Daoy (cell line): ENCODE measurements around the gene CEACAM16. TPM values are rescaled to one million over a fixed set of nuclear protein-coding genes. Genes with fewer than 3 reads are reported as not detected.
A peak's percentile ranks its signal among the peaks of the same experiment; 100 is the strongest.

Experiments
- DNase-seq: peaks from one replicate; pipeline ENCODE4 v3.0.0-alpha.2; 2015; ENCODE audit warnings: low read depth
- total RNA-seq: library from RNA; depleted of rRNA; stranded (reverse); fragments of >200 nt; shearing (Covaris generic); gene quantifications from 2 replicates; pipeline ENCODE4 v1.2.3, GENCODE V29; 2014

CEACAM16 gene
- total RNA-seq, 1 experiment from 2014 or later, result not detected

DNA sequence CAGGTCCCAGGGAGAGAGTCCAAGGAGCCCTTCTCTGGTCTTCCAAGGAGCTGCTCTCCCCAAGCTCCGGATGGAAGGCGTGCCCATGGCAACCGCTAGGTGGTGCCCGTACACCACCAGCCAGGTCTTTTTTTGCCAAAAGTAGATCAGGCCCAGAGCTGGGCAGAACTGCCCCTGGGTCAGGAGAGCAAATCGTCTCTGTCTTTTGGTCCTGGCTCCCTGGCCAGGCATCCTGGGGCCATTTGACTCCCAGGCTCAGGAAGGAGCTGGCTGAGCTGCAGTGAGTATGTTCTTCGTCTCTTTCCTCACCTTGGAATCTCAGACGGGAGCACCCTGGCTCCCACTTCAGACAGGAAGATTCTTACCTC is 25.0 kb downstream of the CEACAM16 start:
- DNase-seq, result peak; percentile 86

DNA sequence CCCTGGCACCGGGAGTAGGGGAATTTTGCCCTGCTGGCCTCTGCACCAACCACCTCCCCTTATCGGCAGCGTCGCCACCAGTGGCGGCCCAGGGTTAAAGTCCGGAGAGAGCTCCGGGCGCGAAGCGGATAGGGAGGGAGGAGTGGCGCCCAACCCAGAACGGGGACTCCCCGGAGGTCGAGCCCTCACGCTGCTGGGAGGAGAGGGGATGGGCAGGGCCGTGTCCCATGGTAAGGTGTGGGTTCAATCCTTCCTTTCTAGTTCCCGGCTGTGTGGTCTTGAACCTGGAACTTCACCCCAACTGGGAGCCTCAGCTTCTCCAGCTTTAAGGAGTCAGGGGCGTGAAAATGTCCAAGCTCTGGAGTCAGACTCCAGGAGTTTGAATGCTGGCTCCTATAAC is 26.3 kb downstream of the CEACAM16 start:
- DNase-seq, result no peak

DNA sequence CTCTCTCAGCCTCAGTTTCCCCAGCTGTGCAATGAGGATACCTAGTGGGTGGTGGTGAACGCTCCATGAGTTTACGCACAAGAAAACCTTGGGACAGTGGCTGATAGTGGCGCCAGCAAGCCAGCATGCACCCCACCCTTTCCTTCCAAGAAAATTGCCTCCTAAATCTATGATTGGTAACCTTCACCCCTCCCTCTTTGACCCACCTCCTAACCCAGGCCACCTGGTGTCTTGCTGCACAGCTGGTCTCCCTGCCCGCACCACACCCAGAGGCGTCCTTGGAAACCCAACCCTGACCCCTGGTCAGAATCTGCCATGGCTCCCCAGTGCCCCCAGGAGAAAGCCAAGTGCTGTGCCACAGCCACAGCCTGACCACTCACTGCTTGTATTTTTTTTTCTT is 26.7 kb downstream of the CEACAM16 start:
- DNase-seq, result no peak

DNA sequence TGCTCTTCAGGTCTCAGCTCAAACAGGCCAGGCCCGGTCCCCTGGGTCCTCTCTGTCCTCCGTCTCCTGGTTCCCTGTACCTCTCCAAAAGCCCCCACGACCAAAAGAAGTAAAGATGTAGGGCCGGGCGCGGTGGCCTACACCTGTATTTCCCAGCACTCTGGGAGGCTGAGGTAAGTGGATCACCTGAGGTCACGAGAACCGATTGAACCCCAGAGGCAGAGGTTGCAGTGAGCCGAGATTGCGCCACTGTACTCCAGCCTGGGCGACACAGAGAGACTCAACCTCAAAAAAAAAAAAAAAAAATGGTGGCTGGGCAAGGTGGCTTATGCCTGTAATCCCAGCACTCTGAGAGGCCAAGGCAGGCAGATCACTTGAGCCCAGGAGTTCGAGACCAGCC is 27.5 kb downstream of the CEACAM16 start:
- DNase-seq, result no peak

DNA sequence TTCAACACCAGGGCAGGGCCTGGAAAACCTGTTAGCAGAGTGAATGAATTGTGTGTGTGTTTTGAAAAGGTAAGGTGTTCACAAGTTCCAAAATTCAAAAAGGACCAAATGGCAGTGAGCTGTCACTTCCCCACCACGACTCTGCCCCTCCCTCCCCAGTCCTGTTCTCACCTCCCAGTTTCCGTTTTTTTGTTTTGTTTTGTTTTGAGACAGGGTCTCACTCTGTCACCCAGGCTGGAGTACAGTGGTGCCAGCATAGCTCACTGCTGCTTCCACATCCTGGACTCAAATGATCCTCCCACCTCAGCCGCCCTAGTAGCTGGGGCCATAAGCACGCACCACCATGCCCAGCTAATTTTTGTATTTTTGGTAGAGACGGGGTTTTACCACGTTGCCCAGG is 29.2 kb downstream of the CEACAM16 start:
- no peak for DNase-seq

DNA sequence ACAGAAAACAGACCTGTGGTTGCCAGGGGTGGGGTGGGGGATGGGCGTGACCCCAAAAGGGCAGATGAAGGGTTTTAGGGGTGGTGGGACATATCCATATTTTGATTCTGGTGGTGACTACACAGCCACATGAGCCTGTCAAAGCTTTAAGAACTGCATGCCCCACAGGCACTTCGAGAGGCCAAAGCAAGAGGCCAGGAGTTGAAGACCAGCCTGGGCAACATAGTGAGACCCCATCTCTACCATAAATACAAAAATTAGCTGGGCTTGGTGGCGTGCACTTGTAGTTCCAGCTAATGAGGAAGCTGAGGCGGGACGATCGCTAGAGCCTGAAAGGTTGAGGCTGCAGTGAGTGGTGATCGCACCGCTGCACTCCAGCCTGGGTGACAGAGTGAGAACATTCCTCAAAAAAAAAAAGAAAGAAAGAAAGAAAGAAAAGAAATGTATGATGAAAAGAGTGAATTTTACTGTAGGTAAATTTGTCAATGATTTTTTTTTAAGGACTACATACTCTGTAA is 30.6 kb downstream of the CEACAM16 start:
- no peak for DNase-seq

DNA sequence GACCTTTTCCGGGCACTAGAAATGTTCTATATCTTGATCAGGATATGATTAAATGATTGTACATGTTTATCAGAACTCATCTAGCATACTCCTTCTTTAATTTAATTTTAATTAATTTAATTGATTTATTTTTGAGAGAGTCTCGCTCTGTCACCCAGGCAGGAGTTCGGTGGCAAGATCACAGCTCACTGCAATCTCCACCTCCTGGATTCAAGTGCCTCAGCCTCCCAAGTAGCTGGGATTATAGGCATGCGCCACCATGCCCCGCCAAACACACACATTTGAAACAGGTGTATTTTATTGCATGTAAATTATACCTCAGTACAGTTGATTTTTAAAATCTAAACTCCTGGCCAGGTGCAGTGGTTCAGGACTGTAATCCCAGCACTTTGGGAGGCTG is 32.1 kb downstream of the CEACAM16 start:
- DNase-seq, result no peak

DNA sequence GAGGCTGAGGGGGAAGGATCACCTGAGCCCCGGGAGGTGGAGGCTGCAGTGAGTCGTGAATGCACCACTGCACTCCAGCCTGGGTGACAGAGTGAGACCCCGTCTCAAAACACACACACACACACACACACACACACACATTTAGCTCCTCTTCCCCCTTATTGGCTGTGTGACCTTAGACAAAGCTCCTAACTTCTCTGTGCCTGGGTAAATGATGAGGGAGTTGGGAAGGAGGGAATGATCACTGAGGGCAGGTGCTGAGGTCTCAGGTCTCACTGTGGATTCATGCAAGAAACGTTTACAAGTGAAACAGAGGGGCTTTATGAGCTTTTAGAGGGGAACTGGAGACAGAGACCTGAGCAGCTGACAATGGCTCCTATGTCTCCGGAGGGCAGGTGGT is 32.7 kb downstream of the CEACAM16 start:
- DNase-seq, result no peak

DNA sequence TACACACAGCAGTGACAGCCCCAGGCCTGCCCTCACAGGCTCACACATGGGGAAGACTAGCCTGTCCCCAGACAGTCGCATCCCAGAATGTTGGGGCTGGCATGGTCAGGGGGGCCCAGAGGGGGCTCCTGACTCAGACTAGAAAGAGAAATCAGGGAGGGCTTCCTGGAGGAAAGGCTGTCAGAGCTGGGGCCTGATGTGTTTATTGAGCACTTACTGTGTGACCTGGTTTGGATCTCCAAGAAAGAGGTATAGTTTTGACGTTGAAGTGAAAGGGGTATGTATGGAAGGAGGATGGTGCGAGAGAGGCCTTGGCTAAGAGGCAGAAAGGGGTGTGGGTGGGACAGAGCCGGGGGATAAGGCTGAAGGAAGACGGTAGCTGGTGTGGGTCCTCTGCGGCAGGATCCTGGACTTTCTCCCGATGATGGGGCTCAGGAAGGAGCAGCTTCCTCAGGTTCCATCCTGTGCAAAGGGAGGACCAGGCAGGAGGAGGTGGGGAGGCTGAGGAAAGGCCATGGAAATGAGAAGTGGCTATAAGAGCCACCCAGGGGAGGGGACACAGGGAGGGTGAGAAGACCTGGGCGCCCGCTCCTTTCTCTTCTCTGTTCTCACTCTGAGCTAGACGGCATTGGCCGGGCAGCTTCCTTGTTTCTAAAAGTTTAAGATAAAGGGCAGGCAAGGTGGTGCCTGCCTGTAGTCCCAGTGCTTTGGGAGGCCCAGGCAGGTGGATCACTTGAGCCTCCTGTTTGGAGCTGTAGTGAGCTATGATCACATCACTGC is 33.5 kb downstream of the CEACAM16 start:
- DNase-seq, result no peak

DNA sequence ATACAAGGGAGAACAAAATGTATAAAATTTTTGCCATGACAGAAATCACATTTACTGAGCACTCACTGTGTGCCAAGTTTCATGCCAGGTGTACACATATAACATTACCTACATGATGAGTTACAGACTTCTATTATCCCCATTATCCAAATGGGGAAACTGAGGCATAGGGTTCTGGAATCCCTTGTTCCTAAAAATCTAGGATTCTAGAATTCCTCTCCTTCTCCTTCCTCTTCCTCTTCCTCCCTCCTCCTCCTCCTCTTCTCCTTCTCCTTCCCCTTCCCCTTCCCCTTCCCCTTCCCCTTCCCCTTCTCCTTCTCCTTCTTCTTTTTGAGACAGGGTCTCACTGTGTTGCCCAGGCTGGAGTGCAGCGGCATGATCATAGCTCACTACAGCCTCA is 35.4 kb downstream of the CEACAM16 start:
- no peak for DNase-seq

DNA sequence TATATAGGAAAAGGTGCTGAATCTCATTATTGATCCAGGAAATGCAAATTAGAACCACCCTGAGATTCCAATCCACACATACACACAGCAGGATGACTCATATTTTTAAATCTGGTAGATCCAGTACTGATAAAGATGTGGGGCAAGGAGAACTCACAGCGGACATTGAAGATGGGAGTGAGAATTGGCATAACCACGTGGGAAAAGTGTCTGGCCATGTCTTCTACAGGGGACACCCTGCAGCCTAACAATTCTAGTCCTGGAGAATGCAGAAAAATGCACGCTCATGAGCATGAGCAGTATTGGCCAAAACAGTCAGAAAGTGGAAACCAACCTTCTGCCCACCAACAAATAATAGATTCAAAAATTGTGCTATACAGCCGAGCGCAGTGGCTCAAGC is 36.1 kb downstream of the CEACAM16 start:
- no peak for DNase-seq

DNA sequence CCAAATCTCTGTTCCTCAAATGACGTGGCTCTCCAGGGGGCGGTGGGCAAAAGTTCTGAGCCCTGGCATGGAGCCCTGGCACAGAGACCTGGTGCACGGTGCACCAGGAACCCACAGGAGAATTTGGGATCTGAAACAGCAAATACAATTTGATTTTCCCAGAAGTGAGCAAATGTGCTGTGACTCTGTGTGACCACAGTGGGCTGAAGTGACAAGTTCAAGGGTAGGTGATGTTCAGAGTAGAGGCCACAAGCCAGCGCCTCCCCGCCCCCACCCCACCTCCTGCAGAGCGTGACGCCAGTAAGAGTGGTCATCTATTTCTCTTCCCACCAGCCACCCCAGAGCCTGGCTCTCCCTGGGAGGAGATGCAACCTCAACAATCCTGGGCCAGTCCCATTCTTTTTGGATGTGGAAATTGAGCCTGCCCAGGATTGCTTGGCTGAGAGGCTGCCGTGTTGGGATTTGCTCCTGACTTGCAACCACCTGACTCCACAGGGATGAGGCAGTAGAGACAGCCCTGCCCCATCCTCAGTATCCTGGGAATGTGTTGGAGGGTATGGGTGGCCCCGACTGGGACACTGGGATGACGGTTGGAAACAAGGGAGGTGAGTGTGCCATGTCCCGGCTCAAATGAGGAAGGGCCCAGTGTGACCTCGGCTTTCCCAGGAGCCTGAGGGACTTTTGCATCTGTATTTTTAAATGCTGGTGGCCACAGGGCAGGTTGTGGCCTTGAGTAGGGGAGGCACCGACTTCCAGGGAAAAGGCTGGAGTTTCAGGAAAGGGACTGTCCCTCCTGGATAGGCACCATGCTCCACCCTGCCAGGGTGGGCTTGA is 38.5 kb downstream of the CEACAM16 start:
- peak; percentile 82 for DNase-seq

DNA sequence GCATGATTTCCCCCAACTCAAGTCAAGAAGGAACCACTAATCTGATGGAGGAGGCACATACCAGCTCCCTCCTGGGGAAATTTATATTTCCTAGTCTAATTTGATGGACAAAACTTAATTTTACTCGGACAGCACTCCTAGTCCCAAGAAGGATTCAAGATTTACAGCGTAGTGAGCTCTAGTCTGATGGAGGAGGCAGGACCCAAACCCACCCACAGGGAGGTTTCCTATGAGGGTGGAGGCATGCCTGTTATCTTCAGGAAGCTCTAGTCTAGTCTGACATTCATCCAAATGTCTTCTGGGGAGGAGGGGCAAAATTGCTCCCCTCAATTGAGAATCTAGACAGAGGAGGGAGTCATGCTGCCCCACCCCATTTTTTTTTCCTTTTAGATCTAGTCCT is 39.2 kb downstream of the CEACAM16 start:
- DNase-seq, result no peak

DNA sequence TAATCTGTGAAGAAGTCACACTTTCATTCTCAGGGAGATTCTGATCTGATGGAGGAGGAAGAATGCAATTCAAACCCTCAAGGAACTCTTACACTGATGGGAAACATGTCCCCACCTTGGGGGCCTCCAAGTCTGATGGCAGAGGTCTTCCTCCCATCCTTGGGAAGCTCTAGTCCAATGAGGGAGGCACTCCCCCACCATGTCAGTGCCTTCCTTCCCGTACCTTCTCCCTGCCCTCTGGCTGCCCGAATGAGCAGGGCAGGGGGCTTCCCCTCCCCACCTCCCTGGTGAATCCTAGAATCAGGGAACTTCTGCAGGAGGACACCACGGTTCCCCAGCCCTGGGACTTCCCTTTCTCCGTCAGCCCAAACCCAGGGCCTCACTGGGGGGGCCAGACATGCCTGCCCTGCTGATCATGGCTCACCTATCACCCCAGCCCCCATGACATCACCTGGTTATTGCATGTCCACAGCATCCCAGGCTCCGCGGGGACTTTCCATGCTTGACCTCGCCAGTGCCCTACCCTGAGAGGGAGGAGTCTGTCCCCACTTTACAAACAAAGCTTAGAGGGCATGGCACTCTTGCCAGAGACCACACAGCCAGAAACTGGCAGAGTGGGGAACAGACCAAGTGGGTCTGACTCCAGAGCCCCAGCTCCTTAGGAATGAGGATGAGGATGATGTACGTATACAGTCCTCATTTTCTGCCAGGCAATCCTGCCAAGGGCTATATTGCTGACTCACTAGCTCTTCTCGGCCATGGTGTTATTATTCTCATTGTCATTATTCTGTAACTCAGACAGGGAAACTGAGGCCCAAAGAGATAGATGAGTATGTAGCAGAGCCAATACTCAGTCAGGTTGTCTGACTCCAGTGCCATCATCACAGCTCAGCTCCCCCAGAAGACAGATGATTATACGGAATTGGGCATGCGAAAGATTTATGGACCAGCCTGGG is 39.9 kb downstream of the CEACAM16 start:
- peak; percentile 75 for DNase-seq

DNA sequence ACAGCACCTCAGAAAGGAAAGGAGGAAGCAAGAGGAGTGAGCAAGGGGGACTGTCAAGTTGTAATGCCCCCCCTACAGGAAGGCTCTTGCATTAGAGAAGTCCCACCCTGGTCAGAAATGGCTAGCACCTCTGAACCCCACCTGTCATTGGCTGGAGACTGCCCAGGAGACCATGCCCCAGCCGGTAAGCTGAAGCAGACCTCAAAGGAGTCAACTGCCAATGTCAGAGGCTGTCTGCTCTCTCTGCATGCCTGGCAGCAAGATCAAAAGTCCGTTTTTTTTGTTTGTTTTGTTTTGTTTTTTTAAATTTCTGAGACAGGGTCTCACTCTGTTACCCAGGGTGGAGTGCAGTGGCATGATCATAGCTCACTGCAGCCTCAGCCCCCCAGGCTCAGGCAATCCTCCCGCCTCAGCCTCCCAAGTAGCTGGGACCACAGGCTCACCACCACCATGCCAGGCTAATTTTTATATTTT is 41.4 kb downstream of the CEACAM16 start:
- no peak for DNase-seq

DNA sequence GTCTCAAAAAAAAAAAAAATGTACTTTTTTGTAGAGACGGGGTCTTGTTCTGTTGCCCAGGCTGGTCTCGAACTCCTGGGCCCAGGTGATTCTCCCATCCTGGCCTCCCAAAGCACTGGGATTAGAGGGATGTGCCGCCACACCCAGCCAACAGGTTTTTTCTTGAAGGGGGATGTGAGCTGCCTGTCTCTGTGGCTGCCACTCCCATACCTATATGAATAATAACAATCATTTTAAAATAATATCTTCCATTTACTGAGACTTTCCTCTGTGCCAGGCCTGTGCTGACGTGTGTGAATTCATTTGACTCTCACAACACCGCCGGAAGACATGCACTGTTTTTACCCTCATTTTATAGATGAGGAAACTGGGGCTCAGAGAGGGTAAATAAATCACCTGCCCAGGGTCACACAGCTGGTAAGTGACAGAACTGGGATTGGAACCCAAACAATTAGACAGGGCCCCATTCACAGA is 42.3 kb downstream of the CEACAM16 start:
- peak; percentile 50 for DNase-seq

DNA sequence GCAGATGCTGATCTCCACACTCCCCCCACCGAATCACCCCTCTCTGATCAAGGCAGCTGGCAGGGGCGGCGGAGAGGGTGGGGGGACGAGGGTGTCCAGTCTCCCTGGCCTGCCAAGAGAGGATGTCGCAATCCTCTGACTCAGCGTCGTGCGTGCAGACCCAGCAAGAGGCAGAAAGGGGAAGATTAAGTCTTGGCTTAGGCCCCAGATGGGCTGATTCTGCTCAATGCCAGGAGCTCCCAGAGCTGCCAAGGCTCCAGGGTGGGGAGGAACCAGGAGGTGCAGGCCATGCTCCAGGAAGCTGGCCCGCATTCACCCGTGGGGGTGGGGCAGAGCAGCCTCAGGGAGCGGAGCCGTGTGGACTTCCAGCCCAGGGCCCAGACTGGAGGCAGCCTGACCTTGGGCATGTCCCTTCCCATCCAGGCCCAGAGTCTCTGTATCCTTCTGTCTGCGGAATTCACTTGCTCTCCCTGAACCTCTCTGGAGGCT is 42.9 kb downstream of the CEACAM16 start:
- DNase-seq, result peak; percentile 100

DNA sequence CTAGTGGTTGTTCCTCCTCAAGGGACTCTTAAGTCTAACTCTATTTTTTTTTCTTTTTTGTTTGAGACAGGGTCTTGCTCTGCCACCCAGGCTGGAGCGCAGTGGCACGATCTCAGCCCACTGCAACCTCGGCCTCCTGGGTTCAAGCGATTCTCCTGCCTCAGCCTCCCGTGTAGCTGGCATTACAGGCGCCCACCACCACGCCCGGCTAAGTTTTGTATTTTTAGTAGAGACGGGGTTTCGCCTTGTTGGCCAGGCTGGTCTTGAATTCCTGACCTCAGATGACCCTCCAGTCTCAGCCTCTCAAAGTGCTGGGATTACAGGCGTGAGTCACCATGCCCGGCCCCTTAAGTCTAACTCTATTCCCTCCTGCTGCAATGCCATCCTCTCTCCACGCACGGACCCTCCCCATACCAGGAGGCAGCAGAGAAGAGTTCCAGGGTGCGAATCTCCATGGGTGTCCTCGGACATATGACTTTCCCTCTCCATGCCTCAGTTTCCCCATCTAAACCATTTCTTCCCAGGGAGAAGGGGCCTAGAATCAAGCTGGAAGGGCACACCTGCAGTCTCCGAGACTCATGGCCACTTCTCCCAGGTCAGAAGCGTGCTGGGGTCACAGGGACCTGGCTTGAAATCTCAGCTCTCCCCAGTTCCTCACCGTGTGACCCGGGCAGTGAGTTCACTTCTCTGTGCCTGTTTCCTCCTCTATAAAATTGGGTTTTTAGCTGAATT is 43.5 kb downstream of the CEACAM16 start:
- peak; percentile 52 for DNase-seq

DNA sequence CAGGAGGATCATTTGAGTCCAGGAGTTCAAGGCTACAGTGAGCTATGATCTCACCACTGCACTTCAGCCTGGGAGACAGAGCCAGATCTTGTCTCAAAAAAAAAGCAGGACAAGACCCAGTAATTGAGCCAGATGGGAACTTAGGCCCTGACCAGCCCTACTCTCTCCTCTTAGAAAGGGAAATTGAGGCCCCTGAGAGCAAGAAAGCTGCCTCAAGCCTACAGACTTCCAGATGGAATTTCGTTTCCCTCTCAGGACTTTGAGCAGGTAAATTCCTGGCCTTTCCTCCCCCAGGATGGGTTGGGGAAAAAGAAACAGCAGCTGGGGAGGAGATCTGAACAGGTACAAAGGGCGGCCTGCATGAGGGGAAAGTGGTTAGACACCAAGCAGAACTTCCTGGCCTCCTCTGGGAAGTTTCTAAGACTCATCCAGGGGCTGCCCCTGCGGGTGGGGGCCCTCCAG is 46.0 kb downstream of the CEACAM16 start:
- no peak for DNase-seq

DNA sequence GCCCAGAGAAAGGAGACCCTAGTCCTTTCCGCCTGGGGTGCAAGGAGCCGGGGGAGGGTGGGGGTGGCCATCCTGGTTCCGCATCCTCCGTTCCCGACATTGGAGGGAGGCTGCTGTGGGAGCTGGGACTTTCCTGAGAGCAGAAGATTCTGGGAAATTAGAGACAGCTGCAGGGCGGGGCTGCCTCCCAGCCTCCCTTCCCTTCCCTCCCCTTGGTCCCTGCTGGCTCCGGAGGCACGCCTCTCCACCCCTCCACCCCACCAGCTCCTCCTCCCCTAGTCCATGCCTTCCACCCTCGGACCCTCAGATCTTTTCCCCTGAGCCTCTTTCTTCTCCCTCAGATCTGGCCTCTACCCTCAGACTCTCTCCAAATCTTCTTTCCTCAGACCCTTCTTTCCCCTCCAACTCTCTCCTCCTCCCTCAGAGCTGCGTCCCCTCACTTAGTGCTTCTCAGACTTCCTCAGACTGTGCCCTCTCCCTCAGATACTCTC is 46.4 kb downstream of the CEACAM16 start:
- peak; percentile 91 for DNase-seq
